ENCODE data around the gene PROSER3. TPM values are rescaled to one million over a fixed set of nuclear protein-coding genes. Genes with fewer than 3 reads are reported as not detected.

PROSER3 gene
- total and polyA plus RNA-seq, 9 of the 15 experiments (the other 6 are each of a cell fraction or from before 2014, with no cell fraction given) = 1.0 to 39.5 (median 5.1) TPM

GRCh38 chr19:35792888-35793287, 34.9 kb downstream of the PROSER3 start (continued):
- TF ChIP-seq BRF1 (IDR thresholded peaks at IDR 0.05; ENCODE audit: borderline replicate concordance, extremely low read depth, insufficient read length) (no peak), ZBTB5 (IDR thresholded peaks at IDR 0.05) (no peak), ETV1 (tag; conservative IDR thresholded peaks at IDR 0.05; ENCODE audit: low read depth) (no peak), HMBOX1 (IDR thresholded peaks at IDR 0.05) (no peak), ZBTB7A (IDR thresholded peaks at IDR 0.05; ENCODE audit: borderline replicate concordance, control insufficient read depth, low read depth, low read length) (no peak), HMG20A (CRISPR knock-in tag; conservative IDR thresholded peaks at IDR 0.05) (no peak), OTX1 (CRISPR knock-in tag; IDR thresholded peaks at IDR 0.05) (no peak)

All from K562 (cell line).